ENCODE measurements around the gene ZNF549. TPM values are rescaled to one million over a fixed set of nuclear protein-coding genes. Genes with fewer than 3 reads are reported as not detected.

Gene ZNF549
- total RNA-seq, 4 donors from 2014 or later = 3.7 to 6.7 (median 6.4) TPM

- Histone ChIP-seq H3K27ac (replicated peaks in 1 of 4) (peak within 1 kb of the TSS; percentile 66 to 83 (median 80)), H3K4me1 (peaks cover 18 to 25% (median 24%) of the 10 kb centered on the region in 4 donors), H3K4me3 (peak within 1 kb of the TSS; percentile 76 to 100 (median 98)), H3K36me3 (peaks cover 30 to 37% (median 33%) of the 10 kb centered on the region in 4 donors), H3K27me3 (no peaks in the 10 kb centered on the region), H3K9me3 (peaks cover 0 to 56% (median 43%) of the 10 kb centered on the region in 4 donors)
- DNase-seq (ENCODE audit: extremely low spot score) = peak; percentile 99
- TF ChIP-seq EP300 (IDR thresholded peaks at IDR 0.05) (no peak), POLR2AphosphoS5 (IDR thresholded peaks at IDR 0.05) (peak; percentile 73 to 91), CTCF (IDR thresholded peaks at IDR 0.05) (peak; percentile 19 to 27 (median 22)), POLR2A (IDR thresholded peaks at IDR 0.05; ENCODE audit: low read depth) (no peak)
- WGBS = 0% methylated on average over 12 of the region's 62 CpGs
- intact Hi-C loops (cut with DNase I) = loop anchor here (5.0 kb wide), 1 partner anchor 54 kb away; the partner anchor contains the start of gene ZNF211
Measured at GRCh38 chr19:57578487-57579205, 51.5 kb downstream of the ZNF549 start, which contains the start of gene ZNF416. TSS of gene ZNF416 (minus strand) at chr19:57578911. CDS start at chr19:57578704, 207 bp downstream.

- WGBS = 65% methylated on average over 7 of the region's 21 CpGs
Measured at GRCh38 chr19:57583104-57583520, 56.0 kb downstream of the ZNF549 start.

GRCh38 chr19:57583521-57584416 is 56.6 kb downstream of the ZNF549 start, which contains the start of gene ZIK1:
TSS of gene ZIK1 (plus strand) at chr19:57584145. CDS start at chr19:57584357, 212 bp downstream.
- no peak for TF ChIP-seq EP300 (IDR thresholded peaks at IDR 0.05)
- TF ChIP-seq POLR2AphosphoS5 (IDR thresholded peaks at IDR 0.05) = peak; percentile 63 to 72
- peak in 2 of 3 experiments; percentile 6 to 15 for TF ChIP-seq CTCF (IDR thresholded peaks at IDR 0.05)
- no peak for TF ChIP-seq POLR2A (IDR thresholded peaks at IDR 0.05; ENCODE audit: low read depth)
- H3K9me3 ChIP-seq = peaks cover 13 to 54% (median 37%) of the 10 kb centered on the region in 4 donors
- intact Hi-C loops (cut with DNase I) = no loop called here
- H3K27me3 ChIP-seq = no peaks in the 10 kb centered on the region
- peak within 1 kb of the TSS; percentile 24 to 66 (median 44) for H3K27ac ChIP-seq (replicated peaks in 1 of 4)
- 1% methylated on average over 20 of the region's 76 CpGs for WGBS
- peaks cover 23 to 26% (median 24%) of the 10 kb centered on the region in 4 donors for H3K4me1 ChIP-seq
- DNase-seq (ENCODE audit: extremely low spot score) = peak; percentile 97
- peaks cover 12 to 35% (median 15%) of the 10 kb centered on the region in 4 donors for H3K36me3 ChIP-seq
- peak within 1 kb of the TSS; percentile 66 to 87 (median 76) for H3K4me3 ChIP-seq

More at GRCh38 chr19:57583104-57583520, 56.0 kb downstream of the ZNF549 start:
- Histone ChIP-seq H3K27me3 (no peaks in the 10 kb centered on the region), H3K9me3 (peaks cover 12 to 48% (median 30%) of the 10 kb centered on the region in 4 donors), H3K36me3 (peaks cover 5 to 28% (median 9%) of the 10 kb centered on the region in 4 donors), H3K27ac (replicated peaks in 1 of 4) (peak overlapping the region in 3 of 4 donors; percentile 11 to 66 (median 37)), H3K4me3 (peak overlapping the region; percentile 66 to 87 (median 76)), H3K4me1 (peaks cover 25 to 30% (median 27%) of the 10 kb centered on the region in 4 donors)
- no peak for TF ChIP-seq EP300 (IDR thresholded peaks at IDR 0.05)
- no peak for TF ChIP-seq POLR2A (IDR thresholded peaks at IDR 0.05; ENCODE audit: low read depth)
- no peak for TF ChIP-seq POLR2AphosphoS5 (IDR thresholded peaks at IDR 0.05)
- no peak for TF ChIP-seq CTCF (IDR thresholded peaks at IDR 0.05)
- intact Hi-C loops (cut with DNase I) = no loop called here
- DNase-seq (ENCODE audit: extremely low spot score) = no peak

GRCh38 chr19:57587529-57587928 is 60.4 kb downstream of the ZNF549 start:
- H3K4me3 ChIP-seq = no peak overlapping the region
- no peak for TF ChIP-seq CTCF (IDR thresholded peaks at IDR 0.05)
- WGBS = 100% methylated on average over 1 of the region's 1 CpG
- H3K4me1 ChIP-seq = peaks cover 17 to 20% (median 18%) of the 10 kb centered on the region in 4 donors
- H3K9me3 ChIP-seq = peaks cover 22 to 91% (median 75%) of the 10 kb centered on the region in 4 donors
- H3K27ac ChIP-seq (replicated peaks in 1 of 4) = no peak overlapping the region
- no peak for DNase-seq (ENCODE audit: extremely low spot score)
- intact Hi-C loops (cut with DNase I) = no loop called here
- H3K36me3 ChIP-seq = peaks cover 35 to 66% (median 48%) of the 10 kb centered on the region in 4 donors
- no peaks in the 10 kb centered on the region for H3K27me3 ChIP-seq
